ENCODE results near the gene OBSCN.

DNA sequence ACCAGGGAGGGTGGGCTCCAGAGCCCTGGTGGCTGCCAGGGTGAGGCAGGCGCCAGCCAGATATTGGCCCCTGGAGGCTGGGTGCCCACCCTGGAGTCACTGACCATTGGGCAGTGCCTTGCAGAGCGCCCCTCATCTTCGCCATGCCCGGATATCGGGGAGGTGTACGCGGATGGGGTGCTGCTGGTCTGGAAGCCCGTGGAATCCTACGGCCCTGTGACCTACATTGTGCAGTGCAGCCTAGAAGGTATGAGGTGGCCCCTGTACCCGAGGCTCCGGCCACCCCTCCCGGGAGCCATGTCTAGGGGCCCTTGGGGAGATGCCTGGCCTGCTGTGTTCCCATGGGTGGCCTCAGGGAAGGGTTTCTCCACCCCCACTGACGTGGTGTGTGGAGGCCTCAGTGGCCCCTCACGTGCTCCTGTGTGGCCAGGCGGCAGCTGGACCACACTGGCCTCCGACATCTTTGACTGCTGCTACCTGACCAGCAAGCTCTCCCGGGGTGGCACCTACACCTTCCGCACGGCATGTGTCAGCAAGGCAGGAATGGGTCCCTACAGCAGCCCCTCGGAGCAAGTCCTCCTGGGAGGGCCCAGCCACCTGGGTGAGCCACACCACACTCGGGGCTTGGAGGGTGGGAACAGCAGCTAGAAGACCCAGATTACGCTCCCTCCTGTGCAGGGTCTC, 167.9 kb downstream of the OBSCN start:
- TF ChIP-seq RAD21 (IDR thresholded peaks at IDR 0.05) (no peak), EGR1 (IDR thresholded peaks at IDR 0.05; ENCODE audit: low read depth in 2 of 2) (no peak), FOXA2 (IDR thresholded peaks at IDR 0.05) (no peak), RXRA (IDR thresholded peaks at IDR 0.05) (no peak), SP1 (IDR thresholded peaks at IDR 0.05) (no peak), JUND (IDR thresholded peaks at IDR 0.05) (no peak)
- TF ChIP-seq, protein P1, sequence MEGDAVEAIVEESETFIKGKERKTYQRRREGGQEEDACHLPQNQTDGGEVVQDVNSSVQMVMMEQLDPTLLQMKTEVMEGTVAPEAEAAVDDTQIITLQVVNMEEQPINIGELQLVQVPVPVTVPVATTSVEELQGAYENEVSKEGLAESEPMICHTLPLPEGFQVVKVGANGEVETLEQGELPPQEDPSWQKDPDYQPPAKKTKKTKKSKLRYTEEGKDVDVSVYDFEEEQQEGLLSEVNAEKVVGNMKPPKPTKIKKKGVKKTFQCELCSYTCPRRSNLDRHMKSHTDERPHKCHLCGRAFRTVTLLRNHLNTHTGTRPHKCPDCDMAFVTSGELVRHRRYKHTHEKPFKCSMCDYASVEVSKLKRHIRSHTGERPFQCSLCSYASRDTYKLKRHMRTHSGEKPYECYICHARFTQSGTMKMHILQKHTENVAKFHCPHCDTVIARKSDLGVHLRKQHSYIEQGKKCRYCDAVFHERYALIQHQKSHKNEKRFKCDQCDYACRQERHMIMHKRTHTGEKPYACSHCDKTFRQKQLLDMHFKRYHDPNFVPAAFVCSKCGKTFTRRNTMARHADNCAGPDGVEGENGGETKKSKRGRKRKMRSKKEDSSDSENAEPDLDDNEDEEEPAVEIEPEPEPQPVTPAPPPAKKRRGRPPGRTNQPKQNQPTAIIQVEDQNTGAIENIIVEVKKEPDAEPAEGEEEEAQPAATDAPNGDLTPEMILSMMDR (IDR thresholded peaks at IDR 0.05; ENCODE audit: low read depth, low read length, missing input control), result no peak
- TF ChIP-seq, protein P2, sequence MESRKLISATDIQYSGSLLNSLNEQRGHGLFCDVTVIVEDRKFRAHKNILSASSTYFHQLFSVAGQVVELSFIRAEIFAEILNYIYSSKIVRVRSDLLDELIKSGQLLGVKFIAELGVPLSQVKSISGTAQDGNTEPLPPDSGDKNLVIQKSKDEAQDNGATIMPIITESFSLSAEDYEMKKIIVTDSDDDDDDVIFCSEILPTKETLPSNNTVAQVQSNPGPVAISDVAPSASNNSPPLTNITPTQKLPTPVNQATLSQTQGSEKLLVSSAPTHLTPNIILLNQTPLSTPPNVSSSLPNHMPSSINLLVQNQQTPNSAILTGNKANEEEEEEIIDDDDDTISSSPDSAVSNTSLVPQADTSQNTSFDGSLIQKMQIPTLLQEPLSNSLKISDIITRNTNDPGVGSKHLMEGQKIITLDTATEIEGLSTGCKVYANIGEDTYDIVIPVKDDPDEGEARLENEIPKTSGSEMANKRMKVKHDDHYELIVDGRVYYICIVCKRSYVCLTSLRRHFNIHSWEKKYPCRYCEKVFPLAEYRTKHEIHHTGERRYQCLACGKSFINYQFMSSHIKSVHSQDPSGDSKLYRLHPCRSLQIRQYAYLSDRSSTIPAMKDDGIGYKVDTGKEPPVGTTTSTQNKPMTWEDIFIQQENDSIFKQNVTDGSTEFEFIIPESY (IDR thresholded peaks at IDR 0.05), result no peak
- TF ChIP-seq, protein P3, sequence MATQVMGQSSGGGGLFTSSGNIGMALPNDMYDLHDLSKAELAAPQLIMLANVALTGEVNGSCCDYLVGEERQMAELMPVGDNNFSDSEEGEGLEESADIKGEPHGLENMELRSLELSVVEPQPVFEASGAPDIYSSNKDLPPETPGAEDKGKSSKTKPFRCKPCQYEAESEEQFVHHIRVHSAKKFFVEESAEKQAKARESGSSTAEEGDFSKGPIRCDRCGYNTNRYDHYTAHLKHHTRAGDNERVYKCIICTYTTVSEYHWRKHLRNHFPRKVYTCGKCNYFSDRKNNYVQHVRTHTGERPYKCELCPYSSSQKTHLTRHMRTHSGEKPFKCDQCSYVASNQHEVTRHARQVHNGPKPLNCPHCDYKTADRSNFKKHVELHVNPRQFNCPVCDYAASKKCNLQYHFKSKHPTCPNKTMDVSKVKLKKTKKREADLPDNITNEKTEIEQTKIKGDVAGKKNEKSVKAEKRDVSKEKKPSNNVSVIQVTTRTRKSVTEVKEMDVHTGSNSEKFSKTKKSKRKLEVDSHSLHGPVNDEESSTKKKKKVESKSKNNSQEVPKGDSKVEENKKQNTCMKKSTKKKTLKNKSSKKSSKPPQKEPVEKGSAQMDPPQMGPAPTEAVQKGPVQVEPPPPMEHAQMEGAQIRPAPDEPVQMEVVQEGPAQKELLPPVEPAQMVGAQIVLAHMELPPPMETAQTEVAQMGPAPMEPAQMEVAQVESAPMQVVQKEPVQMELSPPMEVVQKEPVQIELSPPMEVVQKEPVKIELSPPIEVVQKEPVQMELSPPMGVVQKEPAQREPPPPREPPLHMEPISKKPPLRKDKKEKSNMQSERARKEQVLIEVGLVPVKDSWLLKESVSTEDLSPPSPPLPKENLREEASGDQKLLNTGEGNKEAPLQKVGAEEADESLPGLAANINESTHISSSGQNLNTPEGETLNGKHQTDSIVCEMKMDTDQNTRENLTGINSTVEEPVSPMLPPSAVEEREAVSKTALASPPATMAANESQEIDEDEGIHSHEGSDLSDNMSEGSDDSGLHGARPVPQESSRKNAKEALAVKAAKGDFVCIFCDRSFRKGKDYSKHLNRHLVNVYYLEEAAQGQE (IDR thresholded peaks at IDR 0.05), result no peak
- TF ChIP-seq, protein P4, sequence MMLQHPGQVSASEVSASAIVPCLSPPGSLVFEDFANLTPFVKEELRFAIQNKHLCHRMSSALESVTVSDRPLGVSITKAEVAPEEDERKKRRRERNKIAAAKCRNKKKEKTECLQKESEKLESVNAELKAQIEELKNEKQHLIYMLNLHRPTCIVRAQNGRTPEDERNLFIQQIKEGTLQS (IDR thresholded peaks at IDR 0.05), result no peak
